GM21619 (cell line): Measurements from ENCODE around the gene UST.
A peak's percentile ranks its signal among the peaks of the same experiment; 100 is the strongest.
"Not testable (repeated sequence)": the region's sequence is repeated elsewhere in the genome, so short reads cannot be mapped to it uniquely, and the experiment has no call there.

Experiments
- ATAC-seq: cut with Tn5 transposase; IDR thresholded peaks from one replicate; pipeline ENCODE4 v1.9.1; 2021; ENCODE audit not compliant: unreplicated experiment

Gene UST

DNA sequence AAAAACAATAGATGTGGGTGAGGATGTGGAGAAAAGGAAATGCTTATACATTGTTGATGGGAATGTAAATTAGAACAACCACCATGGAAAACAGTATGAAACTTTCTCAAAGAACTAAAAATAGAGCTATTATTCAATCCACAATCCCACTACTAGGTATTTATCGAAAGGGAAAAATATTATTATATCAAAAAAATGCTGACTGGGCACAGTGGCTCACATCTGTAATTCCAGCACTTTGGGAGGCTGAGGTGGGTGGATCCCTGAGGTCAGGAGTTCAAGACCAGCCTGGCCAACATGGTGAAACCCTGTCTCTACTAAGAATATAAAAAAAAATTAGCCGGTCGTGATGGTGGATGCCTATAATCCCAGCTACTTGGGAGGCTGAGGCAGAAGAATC lies 357.1 kb downstream of the UST start:
- ATAC-seq = not testable (repeated sequence)

DNA sequence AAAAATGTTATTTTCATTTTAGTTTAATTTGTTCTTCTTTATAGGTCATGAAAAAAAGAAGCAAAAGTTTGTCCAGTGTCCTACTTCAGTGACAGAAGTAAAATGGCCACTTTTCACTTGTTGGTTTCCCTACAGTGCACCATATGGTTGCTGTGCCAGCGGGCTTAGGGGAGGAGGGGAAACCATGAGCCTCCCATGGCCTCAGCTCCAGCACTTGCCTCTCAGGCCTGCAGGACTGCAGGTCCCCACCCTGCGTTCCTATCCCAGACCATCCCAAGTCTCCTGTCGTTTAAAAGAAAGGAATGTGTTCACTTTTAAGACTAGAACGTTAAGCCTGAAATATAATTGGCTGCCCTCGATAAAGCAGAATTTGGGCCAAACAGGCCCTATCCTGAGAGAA lies 360.7 kb downstream of the UST start:
- no peak for ATAC-seq

DNA sequence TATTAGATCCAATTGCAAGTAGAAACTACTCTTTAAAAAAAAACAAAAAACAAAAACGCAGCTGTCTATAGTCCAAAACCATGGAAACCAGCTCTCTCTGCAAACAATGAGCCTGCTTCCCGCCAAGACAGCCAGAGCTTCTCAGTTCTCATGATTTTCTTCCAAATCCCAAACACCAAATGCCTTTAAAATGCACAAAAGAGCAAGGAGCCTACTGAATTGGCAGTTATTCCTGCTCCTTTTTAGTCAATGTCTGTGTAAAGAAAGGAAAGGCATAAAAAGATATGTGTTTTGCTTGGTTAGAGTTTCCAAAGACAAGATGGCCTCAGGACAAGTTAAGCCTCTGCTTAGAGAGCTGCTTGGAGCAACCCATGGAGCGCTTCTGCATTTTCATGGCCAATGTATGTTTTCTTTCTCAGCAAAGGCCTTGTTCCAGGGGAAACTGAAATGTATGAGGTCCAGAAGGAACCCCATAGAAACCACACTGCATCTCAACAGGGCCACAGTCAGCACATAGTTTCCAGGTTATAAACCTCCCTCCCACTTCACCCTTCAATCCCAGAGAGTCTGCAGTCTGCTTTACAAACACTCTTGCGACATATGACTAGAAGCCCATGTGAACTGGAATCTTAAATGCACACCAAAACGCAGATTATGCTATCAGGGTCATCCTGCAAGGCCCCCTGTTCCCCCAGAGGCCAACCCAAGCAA lies 361.4 kb downstream of the UST start:
- ATAC-seq = no peak

DNA sequence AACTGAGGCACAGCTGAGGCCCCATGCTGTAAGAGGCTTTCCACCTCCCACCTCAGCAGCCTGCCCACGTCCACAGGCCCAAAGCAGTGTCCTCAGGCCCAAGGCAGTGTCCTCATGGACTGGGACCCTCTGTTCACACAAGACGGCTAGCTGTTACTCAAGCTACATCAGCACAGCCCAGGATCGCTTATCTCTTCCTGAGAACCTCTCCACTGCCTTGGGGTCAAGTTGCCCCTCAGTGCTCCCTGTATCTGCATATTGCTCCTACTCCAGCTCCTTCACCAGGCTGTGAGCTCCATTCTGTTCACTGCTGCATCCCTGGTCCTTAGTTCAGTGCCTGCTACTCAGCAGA lies 361.9 kb downstream of the UST start:
- ATAC-seq = no peak

- ATAC-seq = no peak
Measured at GRCh38 chr6:149109397-149110070, 362.7 kb downstream of the UST start.

- no peak for ATAC-seq
Measured at GRCh38 chr6:149111556-149112115, 364.8 kb downstream of the UST start.

- peak; percentile 50 for ATAC-seq
Measured at GRCh38 chr6:149112976-149113375, 366.1 kb downstream of the UST start.

DNA sequence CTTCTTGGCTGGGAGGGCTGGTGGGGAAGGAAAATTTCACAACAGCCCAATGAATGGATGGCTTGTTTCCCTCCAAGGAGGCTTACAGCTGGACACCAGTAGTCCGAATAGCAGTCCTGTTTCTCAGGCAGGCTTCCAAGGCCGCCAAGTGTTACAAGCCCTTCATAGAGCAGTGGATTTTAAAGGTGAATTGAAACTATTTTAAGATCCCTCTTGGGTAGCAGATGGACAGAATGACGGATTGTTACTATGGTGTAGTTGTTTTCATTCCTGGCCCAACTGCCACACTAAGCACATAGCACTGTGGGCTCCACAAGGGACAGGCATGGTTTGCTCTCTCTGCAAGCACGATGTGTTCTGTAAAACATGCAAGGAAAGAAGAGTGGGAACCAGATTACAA lies 367.3 kb downstream of the UST start:
- ATAC-seq = no peak

DNA sequence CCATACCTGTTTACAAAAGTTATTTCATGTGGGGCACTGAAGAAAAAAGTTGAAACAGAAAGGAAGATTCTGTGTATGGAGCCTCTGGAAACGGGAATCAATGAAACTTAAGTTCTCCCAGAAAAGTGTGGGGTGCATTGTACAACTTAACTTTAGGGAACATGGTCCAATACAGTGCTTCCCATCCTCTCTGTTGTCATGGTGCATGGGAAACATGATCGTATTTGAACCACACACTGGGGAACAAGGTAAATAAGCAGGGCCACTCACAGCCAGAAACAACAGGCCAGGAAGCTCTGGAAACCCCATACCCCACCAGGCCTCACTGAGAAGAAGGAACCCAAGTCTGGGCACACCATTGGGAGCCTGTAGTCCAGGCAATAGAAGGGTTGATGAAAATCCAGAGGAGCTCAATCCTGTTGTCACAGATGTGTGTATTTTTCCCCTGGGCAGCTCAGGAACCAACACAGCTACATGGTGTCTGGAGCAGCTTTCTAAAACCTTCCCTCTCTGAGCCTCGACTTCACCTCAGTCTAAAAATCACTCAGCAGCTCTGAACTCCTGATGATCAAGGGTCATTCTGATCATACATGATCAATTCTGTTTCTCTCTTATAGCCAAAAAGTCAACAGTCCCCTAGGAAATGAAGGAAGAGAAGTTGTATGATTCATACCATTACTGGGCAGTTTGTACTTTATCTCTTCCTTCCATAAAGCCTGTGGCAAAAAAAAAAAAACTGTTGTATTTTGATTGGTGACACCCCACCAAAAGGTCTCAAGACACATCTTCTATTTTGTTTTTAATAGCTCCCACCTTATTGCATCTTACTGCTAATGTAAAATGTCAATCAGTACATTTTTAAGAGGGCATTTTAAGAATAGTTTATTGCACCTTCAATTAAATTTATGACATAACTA lies 372.2 kb downstream of the UST start:
- no peak for ATAC-seq

DNA sequence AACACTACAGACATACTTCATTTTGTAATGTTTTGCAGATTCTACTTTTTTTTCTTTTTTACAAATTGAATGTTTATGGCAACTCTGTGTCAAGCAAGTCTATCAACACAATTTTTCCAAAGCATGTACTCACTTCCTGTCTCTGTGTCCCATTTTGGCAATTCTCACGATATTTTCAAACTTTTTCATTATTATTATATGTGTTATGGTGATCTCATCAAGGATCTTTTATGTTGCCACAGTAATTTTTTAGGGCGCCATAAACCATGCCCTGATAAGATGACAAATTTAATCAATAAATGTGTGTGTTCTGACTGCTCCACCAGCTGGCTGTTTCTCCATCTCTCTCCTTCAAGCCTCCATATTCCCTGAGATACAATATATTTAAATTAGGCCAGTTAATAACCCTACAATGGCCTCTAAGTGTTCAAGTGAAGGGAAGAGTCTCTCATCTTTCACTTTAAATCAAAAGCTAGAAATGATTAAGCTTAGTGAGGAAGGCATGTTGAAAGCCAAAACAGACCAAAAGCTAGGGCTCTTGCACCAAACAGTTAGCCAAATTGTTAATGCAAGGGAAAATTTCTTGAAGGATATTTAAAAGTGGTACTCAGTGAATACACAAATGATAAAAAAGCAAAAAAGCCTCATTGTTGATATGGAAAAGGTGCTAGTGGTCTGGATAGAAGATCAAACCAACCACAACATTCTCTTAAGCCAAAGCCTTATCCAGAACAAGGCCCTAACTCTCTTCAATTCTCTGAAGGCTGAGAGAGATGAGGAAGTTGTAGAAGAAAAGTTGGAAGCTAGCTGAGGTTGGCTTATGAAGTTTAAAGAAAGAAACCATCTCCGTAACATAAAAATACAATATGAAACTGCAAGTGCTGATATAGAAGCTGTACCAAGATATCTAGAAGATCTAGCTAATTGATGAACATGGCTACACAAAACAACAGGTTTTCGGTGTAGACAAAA lies 376.3 kb downstream of the UST start:
- ATAC-seq = no peak

- ATAC-seq = no peak
Measured at GRCh38 chr6:149125309-149125708, 378.5 kb downstream of the UST start.
